Measurements from ENCODE around the gene LOXL1. TPM values are rescaled to one million over a fixed set of nuclear protein-coding genes. Genes with fewer than 3 reads are reported as not detected.

LOXL1 gene
- total RNA-seq, 1 donor from 2014 or later, result 280 TPM

- H3K79me2 ChIP-seq (ENCODE audit: insufficient read depth, low read length), result peaks cover 50% of the 10 kb centered on the region
- H3K4me2 ChIP-seq (ENCODE audit: low read length), result peak overlapping the region; percentile 92
- no peak for FAIRE-seq
Measured at GRCh38 chr15:73993211-73993994, 67.1 kb downstream of the LOXL1 start.

DNA sequence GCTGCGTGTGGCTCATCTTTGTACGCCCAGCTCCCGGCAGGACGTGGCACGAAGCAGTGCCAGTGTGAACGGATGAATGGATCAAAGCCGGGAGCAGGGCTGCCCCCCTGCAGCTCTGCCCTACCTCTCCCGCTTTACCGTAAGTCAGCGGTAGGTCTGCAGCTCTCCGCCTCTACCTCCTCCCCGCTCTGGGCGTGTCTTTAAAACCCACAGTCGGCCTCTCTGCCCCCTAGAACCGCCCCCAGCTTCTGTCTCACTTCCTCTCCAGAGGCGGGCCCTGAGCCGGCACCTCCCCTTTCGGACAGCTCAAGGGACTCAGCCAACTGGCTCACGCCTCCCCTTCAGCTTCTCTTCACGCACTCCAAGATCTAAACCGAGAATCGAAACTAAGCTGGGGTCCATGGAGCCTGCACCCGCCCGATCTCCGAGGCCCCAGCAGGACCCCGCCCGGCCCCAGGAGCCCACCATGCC, 68.2 kb downstream of the LOXL1 start, which contains the start of gene PML:
TSS of gene PML (plus strand) at position 304 of the 471 bp plus-strand sequence. CDS start at position 401, 97 bp downstream.
- Histone ChIP-seq H3K27me3 (ENCODE audit: insufficient read depth, low read length) (no peaks in the 10 kb centered on the region), H3K27ac (ENCODE audit: low read depth, low read length) (peak within 1 kb of the TSS; percentile 67), H4K20me1 (ENCODE audit: insufficient read depth, low read length) (peaks cover 27% of the 10 kb centered on the region), H3K9me3 (ENCODE audit: insufficient read depth, low read depth, low read length) (no peaks in the 10 kb centered on the region), H3K9ac (ENCODE audit: low read length) (peak within 1 kb of the TSS; percentile 92), H3K4me2 (ENCODE audit: low read length) (peak within 1 kb of the TSS; percentile 92), H3K36me3 (ENCODE audit: insufficient read depth, low read length) (peaks cover 8% of the 10 kb centered on the region), H3K4me1 (ENCODE audit: insufficient read depth, low read length) (peaks cover 36% of the 10 kb centered on the region), H3K4me3 (ENCODE audit: insufficient read depth, low read depth, low read length) (peak within 1 kb of the TSS; percentile 90), H2AFZ (ENCODE audit: low read depth, low read length) (peak within 1 kb of the TSS; percentile 85), H3K79me2 (ENCODE audit: insufficient read depth, low read length) (peaks cover 60% of the 10 kb centered on the region)
- Mint-ChIP-seq H3K27ac (ENCODE audit: unreplicated experiment) (peak within 1 kb of the TSS; percentile 90), H3K27me3 (ENCODE audit: low read depth, unreplicated experiment) (no peaks in the 10 kb centered on the region), H3K36me3 (ENCODE audit: low read depth, unreplicated experiment) (peaks cover 6% of the 10 kb centered on the region), H3K9me3 (ENCODE audit: unreplicated experiment) (no peaks in the 10 kb centered on the region), H3K4me1 (ENCODE audit: low read depth, unreplicated experiment) (peaks cover 33% of the 10 kb centered on the region), H3K4me3 (ENCODE audit: unreplicated experiment) (peak within 1 kb of the TSS; percentile 94)
- DNase-seq (ENCODE audit: low read depth) (peak; percentile 88), FAIRE-seq (no peak)
- TF ChIP-seq, protein P1, sequence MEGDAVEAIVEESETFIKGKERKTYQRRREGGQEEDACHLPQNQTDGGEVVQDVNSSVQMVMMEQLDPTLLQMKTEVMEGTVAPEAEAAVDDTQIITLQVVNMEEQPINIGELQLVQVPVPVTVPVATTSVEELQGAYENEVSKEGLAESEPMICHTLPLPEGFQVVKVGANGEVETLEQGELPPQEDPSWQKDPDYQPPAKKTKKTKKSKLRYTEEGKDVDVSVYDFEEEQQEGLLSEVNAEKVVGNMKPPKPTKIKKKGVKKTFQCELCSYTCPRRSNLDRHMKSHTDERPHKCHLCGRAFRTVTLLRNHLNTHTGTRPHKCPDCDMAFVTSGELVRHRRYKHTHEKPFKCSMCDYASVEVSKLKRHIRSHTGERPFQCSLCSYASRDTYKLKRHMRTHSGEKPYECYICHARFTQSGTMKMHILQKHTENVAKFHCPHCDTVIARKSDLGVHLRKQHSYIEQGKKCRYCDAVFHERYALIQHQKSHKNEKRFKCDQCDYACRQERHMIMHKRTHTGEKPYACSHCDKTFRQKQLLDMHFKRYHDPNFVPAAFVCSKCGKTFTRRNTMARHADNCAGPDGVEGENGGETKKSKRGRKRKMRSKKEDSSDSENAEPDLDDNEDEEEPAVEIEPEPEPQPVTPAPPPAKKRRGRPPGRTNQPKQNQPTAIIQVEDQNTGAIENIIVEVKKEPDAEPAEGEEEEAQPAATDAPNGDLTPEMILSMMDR (IDR thresholded peaks at IDR 0.05; ENCODE audit: insufficient read depth, low read depth, low read length), result no peak
- no peak for TF ChIP-seq EZH2 (IDR thresholded peaks at IDR 0.05; ENCODE audit: insufficient read depth, low read length)

More at GRCh38 chr15:73993211-73993994, 67.1 kb downstream of the LOXL1 start:
- Mint-ChIP-seq H3K36me3 (ENCODE audit: low read depth, unreplicated experiment) (peaks cover 6% of the 10 kb centered on the region), H3K4me3 (ENCODE audit: unreplicated experiment) (peak overlapping the region; percentile 94), H3K27ac (ENCODE audit: unreplicated experiment) (peak overlapping the region; percentile 3), H3K4me1 (ENCODE audit: low read depth, unreplicated experiment) (peaks cover 35% of the 10 kb centered on the region), H3K9me3 (ENCODE audit: unreplicated experiment) (no peaks in the 10 kb centered on the region), H3K27me3 (ENCODE audit: low read depth, unreplicated experiment) (no peaks in the 10 kb centered on the region)
- H3K9me3 ChIP-seq (ENCODE audit: insufficient read depth, low read depth, low read length), result no peaks in the 10 kb centered on the region
- H3K36me3 ChIP-seq (ENCODE audit: insufficient read depth, low read length), result peaks cover 2% of the 10 kb centered on the region
- H4K20me1 ChIP-seq (ENCODE audit: insufficient read depth, low read length), result peaks cover 19% of the 10 kb centered on the region
- no peak for DNase-seq (ENCODE audit: low read depth)
- H3K4me3 ChIP-seq (ENCODE audit: insufficient read depth, low read depth, low read length), result peak overlapping the region; percentile 90
- H3K9ac ChIP-seq (ENCODE audit: low read length), result no peak overlapping the region
- H3K27ac ChIP-seq (ENCODE audit: low read depth, low read length), result no peak overlapping the region
- peaks cover 46% of the 10 kb centered on the region for H3K4me1 ChIP-seq (ENCODE audit: insufficient read depth, low read length)
- H3K27me3 ChIP-seq (ENCODE audit: insufficient read depth, low read length), result no peaks in the 10 kb centered on the region
- TF ChIP-seq, protein P1 (IDR thresholded peaks at IDR 0.05; ENCODE audit: insufficient read depth, low read depth, low read length), result no peak
- no peak for TF ChIP-seq EZH2 (IDR thresholded peaks at IDR 0.05; ENCODE audit: insufficient read depth, low read length)
- no peak overlapping the region for H2AFZ ChIP-seq (ENCODE audit: low read depth, low read length)

All from astrocyte (in vitro differentiated cells and primary cell).